Psoas muscle (tissue), 8 donors: ENCODE data around the gene MYO1B. TPM values are rescaled to one million over a fixed set of nuclear protein-coding genes. Genes with fewer than 3 reads are reported as not detected.

Source experiments
- ATAC-seq, 4 donors: fragments of 200-7000 bp; cut with Tn5 transposase; one replicate each; pipeline ENCODE4 v1.9.1; 2020; ENCODE audit warnings: moderate library complexity in 3 of 4, mild to moderate bottlenecking in 2 of 4
- DNase-seq, 2 donors: peaks; one replicate each; pipeline ENCODE4 v3.0.0-alpha.2; 2020
- H3K27ac ChIP-seq: fragments of 200-600 bp; one replicate; pipeline ENCODE4 v1.8.0; 2022
- H3K27me3 ChIP-seq, 3 donors: fragments of 200-600 bp in 1 of 3; one replicate each; pipeline versions ENCODE4 v1.6.1 to v1.8.0; 2013 to 2022; ENCODE audit warnings: low read length in 2 of 3, mild to moderate bottlenecking in 2 of 3, moderate library complexity in 1 of 3; ENCODE audit not compliant: insufficient read depth in 3 of 3
- H3K36me3 ChIP-seq, 2 donors: fragments of 200-600 bp in 1 of 2; one replicate each; pipeline versions ENCODE4 v1.6.1 to v1.8.0; 2013 to 2022; ENCODE audit warnings: low read depth in 1 of 2, mild to moderate bottlenecking in 1 of 2, moderate library complexity in 1 of 2; ENCODE audit not compliant: insufficient read depth in 1 of 2
- H3K4me1 ChIP-seq: fragments of 200-600 bp; one replicate; pipeline ENCODE4 v1.8.0; 2022
- H3K4me3 ChIP-seq: fragments of 200-600 bp; one replicate; pipeline ENCODE4 v1.8.0; 2022; ENCODE audit warnings: mild to moderate bottlenecking
- H3K9me3 ChIP-seq: fragments of 200-600 bp; one replicate; pipeline ENCODE4 v1.8.0; 2022
- WGBS, 3 donors: extraction: QIAGEN DNeasy Blood & Tissue Kit; methylation state at CpG; one replicate each; pipeline versions ENCODE4 v1.1.6 to v1.1.7; 2013; 5-methylcytosine and 5-hydroxymethylcytosine counted together
- intact Hi-C, 2 donors: fragments of 100-400 bp; cut with DNase I; formaldehyde crosslinking; loops; one replicate each; pipeline versions ENCODE4 v1.11.0 to v1.14.2; 2022
- polyA plus RNA-seq, 3 donors: library from polyadenylated mRNA; stranded (reverse); fragments of 200-250 nt; gene quantifications; one replicate each; pipeline ENCODE4 v1.2.3, GENCODE V29; 2013
- total RNA-seq, 4 donors: library from RNA; stranded (reverse); fragmentation: NEBNext Ultra II Directional in 2 of 4; extraction: Animal tissue kit (Norgen Biotek cat#: 25700) in 2 of 4; gene quantifications; one replicate each; pipeline versions ENCODE4 v1.2.1 to v1.2.4, GENCODE V29; 2021 to 2023
- TF ChIP-seq, protein P1 (sequence below): fragments of 200-600 bp; IDR thresholded peaks from one replicate; pipeline ENCODE4 v1.8.0; 2022; ENCODE audit warnings: antibody characterized with exemption
- donor health status: healthy with polysubstance abuse.
- donor health status: DM: no; HTN: no; CAD: no; lungs with moderate emphysema.
- donor health status: Bipolar disorder and iron deficiency.
- donor health status: healthy.
- donor health status: DM: yes; HTN: yes; CAD: no.
- donor health status: DM: no; HTN: no; CAD: no.
- donor health status: DM: no; HTN: no; CAD: no.
- donor health status: DM: yes; HTN: yes; CAD: no.

MYO1B gene
- total and polyA plus RNA-seq, 7 donors, result 4.4 to 14.1 (median 7.9) TPM

DNA sequence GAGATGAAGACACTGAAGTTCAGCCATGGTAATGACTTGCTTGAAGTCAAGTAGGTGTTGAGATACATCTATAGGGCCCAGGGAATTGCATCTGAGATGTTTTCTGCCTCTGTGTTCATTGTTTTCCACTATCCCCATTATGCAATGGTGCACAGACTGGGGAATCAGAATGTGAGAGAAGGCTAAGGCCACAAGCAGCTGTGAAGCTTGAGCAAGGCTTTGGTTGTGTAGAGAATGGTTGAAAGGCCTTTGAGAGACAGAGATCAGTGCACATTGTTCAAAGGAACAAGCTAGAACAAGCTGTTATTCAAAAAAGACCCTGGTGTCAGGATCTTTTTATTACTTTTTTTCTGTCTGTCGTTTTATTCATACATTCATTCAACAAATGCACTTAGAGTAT lies 82.3 kb downstream of the MYO1B start:
- no peaks in the 10 kb centered on the region for H3K27me3 ChIP-seq
- TF ChIP-seq, protein P1, sequence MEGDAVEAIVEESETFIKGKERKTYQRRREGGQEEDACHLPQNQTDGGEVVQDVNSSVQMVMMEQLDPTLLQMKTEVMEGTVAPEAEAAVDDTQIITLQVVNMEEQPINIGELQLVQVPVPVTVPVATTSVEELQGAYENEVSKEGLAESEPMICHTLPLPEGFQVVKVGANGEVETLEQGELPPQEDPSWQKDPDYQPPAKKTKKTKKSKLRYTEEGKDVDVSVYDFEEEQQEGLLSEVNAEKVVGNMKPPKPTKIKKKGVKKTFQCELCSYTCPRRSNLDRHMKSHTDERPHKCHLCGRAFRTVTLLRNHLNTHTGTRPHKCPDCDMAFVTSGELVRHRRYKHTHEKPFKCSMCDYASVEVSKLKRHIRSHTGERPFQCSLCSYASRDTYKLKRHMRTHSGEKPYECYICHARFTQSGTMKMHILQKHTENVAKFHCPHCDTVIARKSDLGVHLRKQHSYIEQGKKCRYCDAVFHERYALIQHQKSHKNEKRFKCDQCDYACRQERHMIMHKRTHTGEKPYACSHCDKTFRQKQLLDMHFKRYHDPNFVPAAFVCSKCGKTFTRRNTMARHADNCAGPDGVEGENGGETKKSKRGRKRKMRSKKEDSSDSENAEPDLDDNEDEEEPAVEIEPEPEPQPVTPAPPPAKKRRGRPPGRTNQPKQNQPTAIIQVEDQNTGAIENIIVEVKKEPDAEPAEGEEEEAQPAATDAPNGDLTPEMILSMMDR, result no peak
- intact Hi-C loops, result no loop called here
- H3K9me3 ChIP-seq, result no peaks in the 10 kb centered on the region
- 91 to 94% (median 91%) methylated on average over 1 of the region's 1 CpG for WGBS, 3 donors
- H3K27ac ChIP-seq, result no peak overlapping the region
- no peaks in the 10 kb centered on the region for H3K4me1 ChIP-seq
- no peak for DNase-seq
- ATAC-seq, result no peak
- no peak overlapping the region for H3K4me3 ChIP-seq
- no peaks in the 10 kb centered on the region for H3K36me3 ChIP-seq

DNA sequence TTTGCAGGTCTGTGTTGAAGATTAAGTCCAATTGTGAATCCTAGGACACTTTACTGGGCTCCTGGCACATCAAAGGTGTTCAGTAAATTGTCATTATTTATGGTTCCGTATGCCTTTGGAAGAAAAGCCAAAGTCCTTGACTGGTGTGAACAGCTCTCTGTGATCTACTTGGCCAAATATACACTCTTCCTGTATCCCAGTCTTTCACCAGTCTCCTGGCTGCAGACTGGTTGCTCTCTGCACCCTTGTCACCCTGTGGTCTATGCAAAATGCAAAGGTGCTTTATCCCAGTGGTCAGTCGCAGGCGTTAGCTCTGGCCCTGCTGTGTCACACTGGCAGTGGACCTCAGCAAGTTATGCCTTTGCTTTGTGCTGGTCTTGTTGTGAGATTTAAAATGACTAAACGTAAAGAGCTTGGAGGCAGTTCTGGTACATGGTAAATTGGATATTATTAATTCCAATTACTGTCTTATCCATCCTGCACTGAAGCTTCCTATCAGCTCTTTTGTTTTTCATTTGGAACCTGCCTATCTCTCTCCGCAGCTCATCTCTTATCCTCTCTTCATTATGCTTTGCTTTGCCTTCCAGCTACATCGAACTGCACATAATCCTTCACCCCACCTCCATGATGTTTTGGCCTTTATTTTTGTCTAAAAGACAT lies 83.1 kb downstream of the MYO1B start:
- H3K4me1 ChIP-seq, result peaks cover under 1% of the 10 kb centered on the region
- H3K27me3 ChIP-seq, result no peaks in the 10 kb centered on the region
- TF ChIP-seq, protein P1, result no peak
- no peak overlapping the region for H3K27ac ChIP-seq
- no peaks in the 10 kb centered on the region for H3K9me3 ChIP-seq
- no peaks in the 10 kb centered on the region for H3K36me3 ChIP-seq
- intact Hi-C loops, result no loop called here
- no peak for ATAC-seq
- 85 to 93% (median 90%) methylated on average over 6 of the region's 6 CpGs for WGBS, 3 donors
- DNase-seq, result no peak
- H3K4me3 ChIP-seq, result no peak overlapping the region

DNA sequence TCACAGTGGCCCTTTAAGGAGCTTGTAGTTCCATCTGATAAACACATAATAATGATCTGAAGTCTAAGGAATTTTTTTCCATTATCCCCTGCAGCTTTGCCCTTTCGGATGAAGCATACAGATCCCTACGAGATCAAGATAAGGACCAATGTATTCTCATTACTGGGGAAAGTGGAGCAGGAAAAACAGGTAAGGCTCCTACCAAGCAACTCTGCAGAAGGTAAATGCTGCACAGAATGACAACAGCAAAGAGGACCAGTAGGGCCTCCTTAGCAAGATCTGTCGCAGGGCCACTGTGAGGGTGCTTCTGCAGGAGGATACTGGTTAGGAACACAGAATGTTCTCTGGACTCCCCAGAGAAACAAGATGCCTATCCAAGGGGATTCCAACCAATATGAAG lies 84.6 kb downstream of the MYO1B start:
- H3K27me3 ChIP-seq, result no peaks in the 10 kb centered on the region
- WGBS, 3 donors, result 85 to 90% (median 86%) methylated on average over 3 of the region's 3 CpGs

DNA sequence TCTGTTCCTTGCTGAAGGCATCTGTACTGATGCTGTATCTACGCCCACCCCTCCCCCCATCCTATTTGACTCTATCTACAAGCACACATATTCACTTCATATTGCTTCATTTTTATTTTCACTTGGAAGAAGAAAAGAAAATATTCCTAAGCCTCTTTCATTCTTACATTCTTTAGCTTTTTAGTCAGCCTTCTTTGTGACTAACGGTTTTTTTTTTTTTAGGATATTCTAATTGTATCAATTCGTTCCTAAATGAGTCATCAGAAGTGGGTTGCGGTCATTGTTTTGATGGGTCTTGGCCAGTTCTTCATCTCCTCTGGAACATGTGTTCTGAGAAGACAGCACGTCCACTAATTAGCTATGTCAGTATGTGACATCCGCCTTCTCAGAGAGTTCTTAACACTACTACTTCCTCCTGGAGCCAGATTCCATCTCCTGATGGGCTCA lies 88.7 kb downstream of the MYO1B start:
- Histone ChIP-seq H3K36me3 (no peaks in the 10 kb centered on the region), H3K27me3 (no peaks in the 10 kb centered on the region), H3K4me1 (peaks cover 4% of the 10 kb centered on the region), H3K27ac (peak overlapping the region; percentile 30), H3K9me3 (no peaks in the 10 kb centered on the region), H3K4me3 (no peak overlapping the region)
- 34 to 54% (median 36%) methylated on average over 6 of the region's 6 CpGs for WGBS, 3 donors
- no peak for DNase-seq
- intact Hi-C loops, result no loop called here
- TF ChIP-seq, protein P1, result no peak
- peak in 2 of 4 donors; percentile 40 to 73 for ATAC-seq

More for the DNA sequence above, 84.6 kb downstream of the MYO1B start:
- no peak for DNase-seq
- H3K36me3 ChIP-seq, result no peaks in the 10 kb centered on the region
- H3K27ac ChIP-seq, result no peak overlapping the region
- H3K4me1 ChIP-seq, result peaks cover 4% of the 10 kb centered on the region
- no peak for ATAC-seq
- H3K9me3 ChIP-seq, result no peaks in the 10 kb centered on the region
- intact Hi-C loops, result no loop called here
- TF ChIP-seq, protein P1, result no peak
- no peak overlapping the region for H3K4me3 ChIP-seq
